ENCODE data around the gene OBI1.

The OBI1 gene

DNA sequence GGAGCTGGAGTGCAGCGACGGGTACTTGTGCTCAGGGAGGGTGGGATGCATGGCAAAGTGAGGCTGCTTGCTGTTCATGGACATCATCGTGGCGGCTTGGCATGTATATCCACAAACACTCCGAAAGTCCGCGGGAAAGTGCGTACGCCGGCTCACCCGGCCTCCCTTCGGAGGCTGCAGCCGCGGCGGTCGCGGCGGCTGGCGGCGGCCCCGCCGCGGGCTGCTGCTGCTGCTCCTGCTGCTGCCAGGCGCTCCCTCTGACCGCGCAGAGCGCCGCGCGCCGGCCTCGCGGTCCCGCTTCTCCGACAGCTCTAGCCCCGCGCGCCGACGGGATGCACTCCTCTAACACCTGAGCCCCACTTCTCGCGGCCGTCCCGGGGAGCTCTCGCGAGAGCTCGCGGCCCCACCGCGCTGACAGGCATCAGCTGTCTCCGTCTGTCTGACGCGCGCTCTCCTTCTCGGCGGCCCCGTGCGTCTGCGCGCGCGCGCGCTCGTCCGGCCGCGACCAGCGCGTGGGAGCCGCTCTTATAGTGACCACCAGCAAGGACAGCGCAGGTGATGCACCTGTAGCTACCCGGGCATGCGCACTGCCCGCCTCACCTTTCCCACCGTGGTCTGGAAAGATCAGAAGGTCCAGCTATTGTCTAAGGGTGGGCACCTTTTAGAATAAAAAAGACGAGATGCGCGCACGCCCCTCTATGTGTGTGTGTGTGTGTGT lies 55.6 kb downstream of the OBI1 start, which contains the start of gene POU4F1:
Gene POU4F1 (minus strand): TSS at position 313 of the 718 bp plus-strand sequence. CDS start 226 bp downstream, at position 87.
- DNase-seq (ENCODE audit: low read depth, low spot score): no peak

DNA sequence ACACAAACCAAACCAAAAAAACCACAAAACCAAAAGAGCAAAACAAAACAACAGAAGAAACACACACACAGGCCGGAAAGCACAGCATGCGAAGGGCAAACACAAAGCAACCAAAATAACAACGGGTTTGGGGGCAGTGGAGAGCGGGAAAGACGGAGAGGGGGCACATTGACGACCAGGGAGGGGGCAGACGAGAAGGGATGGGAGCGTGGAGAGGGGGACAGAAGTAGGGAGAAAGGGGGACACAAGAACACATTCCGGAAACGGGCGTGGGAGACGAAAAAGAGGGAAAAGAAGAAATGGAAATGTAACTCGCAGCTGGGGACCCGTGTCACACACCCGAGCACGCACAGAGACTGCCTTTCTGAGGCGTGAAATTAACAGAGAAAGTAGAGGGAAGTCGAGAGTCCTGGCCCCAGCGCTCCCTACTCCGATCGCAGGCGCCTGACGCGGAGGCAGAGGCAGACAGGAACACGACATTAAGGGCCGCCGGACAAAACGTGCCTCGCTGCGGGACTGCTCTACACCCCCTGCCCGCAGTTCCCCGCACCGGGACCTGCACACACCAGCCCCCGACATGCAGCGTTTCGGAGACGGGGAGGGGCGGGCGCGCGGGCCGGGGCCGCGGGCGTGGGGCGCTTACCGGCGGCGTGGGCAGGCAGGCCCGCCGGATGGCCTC lies 56.3 kb downstream of the OBI1 start:
- DNase-seq (ENCODE audit: low read depth, low spot score): no peak

DNA sequence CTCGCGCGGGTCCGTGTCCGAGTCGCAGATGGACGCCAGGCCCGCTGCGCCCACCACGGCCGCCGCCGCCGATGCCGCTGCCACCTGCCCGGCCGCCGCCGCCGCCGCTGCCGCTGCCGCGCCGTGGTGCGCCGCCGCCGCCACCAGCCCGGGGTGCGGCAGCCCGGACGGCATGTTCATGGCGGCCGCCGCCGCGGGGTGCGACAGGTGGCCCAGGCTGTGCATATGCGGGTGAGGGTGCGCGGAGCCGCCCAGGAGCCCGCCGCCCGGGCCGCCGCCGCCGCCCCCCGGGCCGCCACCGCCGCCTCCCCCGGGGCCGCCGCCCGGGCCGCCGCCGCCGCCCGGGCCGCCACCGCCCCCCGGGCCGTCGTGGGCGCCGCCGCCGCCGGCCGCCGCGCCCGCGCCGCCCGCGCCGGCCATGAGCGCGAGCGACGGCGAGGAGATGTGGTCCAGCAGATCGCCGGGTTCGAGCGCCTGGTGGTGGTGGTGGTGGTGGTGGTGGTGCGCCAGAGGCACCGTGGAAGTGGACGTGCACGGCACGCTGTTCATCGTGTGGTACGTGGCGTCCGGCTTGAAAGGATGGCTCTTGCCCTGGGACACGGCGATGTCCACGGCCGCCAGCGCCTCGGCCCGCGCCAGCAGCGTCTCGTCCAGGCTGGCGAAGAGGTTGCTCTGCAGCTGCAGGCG lies 56.9 kb downstream of the OBI1 start:
- no peak for DNase-seq (ENCODE audit: low read depth, low spot score)

- no peak for DNase-seq (ENCODE audit: low read depth, low spot score)
These were observed 57.7 kb downstream of the OBI1 start for GRCh38 chr13:78601124-78601873.

GRCh38 chr13:78600280-78600883 lies 58.6 kb downstream of the OBI1 start:
- DNase-seq (ENCODE audit: low read depth, low spot score): no peak

DNA sequence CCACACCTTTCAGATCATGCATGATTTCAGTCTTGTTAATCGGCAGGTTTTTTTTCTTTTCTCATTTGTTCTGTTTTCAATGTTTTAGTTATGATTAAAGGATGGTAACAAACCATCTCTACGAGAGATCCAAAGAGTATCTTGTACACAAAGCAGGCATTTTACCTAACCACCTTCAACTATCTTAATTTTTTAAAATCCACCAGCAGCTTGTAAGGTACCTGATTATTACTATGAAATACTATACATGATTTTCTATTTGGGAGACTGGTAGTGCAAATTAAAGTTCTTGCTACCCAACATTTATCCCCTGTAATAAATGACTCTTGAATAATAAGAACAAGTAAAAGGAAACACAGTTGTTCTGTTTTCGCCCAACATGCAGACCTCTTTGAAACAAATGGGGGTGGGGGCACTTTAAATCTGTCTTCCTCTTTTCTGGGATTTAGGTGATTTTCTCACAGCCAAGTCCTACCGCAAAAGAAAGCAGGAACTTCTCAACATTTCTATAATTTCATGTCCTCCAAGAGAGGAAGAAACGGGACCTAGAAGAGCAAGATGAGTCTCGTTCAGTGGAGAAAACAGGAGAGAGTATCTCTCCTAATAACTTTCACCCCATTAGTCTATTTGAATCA lies 59.2 kb downstream of the OBI1 start:
- DNase-seq (ENCODE audit: low read depth, low spot score): no peak

DNA sequence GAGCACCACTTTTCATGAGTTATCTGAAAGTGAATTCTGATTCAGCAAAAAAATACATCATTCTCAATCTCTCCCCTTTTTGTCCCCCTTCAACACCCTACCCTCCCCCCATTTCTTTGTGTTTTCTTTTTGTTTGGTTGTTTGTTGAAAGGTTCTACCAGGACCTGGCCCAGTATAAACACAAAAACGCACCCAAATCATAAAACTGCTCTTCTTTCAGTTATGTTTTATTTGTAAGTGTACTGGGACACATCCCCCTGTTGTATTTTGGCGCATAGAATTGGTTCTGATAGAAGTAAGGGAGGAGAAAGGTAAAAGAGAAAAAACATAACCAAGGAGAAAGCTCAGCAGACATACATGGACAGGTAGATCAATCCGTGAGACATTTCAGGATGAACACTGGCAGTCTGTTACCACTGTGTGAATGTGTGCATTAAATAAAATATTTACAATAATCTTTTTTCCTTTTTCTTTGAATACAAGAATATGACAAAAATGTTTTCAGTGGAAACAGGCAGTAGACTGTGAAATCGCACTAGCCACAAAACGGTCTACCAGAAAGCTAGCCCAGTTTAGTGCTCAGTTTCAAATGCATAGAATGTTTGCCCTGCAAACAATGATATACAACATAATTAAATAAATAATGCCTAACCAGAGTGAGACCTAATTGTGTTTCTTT lies 59.9 kb downstream of the OBI1 start:
- no peak for DNase-seq (ENCODE audit: low read depth, low spot score)

DNA sequence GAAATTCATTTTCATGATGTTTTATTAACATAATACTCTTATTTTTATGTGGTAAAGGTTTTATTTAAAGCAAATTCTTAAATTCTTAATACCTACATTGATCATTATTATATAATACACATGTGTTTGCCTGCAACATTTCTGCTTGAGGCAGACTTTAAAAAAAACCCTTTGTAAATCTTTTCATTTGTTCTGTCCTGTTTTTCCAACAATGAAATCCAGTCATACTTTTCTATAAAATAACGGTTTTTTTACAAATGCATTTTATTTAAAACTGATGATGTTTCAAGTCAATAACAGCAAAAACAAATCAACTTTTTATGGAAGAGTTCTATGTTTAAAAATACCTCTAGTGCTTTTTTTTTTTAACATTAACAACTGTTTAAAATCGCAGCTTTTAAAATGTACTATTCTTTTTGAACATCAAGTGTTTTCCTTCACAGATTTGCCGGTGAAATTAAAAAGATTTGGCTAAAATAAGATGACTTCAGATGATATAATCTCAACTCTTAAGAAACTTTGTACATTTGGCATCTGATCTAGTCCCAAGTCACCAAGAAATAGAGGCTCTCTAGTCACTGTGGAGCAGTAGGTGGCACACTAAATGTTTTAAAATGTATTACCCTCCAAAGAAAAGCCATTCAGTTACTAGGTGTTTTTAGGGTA lies 60.7 kb downstream of the OBI1 start:
- DNase-seq (ENCODE audit: low read depth, low spot score): no peak

DNA sequence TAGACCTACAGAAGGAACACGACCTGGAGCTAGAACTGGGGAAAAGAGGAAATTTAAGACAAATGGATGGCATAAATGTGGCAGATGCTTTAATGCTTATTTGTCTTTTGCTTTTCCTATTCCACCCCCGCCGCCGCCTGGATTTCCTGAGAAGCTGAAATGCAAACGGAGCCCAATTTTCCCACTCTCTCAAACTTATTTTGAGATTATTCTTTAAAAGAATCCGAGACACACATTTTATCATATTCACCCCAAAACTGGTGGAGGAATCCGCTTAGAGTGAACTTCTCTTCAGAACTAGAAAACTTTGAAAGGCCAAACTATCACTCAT lies 61.4 kb downstream of the OBI1 start:
- no peak for DNase-seq (ENCODE audit: low read depth, low spot score)

DNA sequence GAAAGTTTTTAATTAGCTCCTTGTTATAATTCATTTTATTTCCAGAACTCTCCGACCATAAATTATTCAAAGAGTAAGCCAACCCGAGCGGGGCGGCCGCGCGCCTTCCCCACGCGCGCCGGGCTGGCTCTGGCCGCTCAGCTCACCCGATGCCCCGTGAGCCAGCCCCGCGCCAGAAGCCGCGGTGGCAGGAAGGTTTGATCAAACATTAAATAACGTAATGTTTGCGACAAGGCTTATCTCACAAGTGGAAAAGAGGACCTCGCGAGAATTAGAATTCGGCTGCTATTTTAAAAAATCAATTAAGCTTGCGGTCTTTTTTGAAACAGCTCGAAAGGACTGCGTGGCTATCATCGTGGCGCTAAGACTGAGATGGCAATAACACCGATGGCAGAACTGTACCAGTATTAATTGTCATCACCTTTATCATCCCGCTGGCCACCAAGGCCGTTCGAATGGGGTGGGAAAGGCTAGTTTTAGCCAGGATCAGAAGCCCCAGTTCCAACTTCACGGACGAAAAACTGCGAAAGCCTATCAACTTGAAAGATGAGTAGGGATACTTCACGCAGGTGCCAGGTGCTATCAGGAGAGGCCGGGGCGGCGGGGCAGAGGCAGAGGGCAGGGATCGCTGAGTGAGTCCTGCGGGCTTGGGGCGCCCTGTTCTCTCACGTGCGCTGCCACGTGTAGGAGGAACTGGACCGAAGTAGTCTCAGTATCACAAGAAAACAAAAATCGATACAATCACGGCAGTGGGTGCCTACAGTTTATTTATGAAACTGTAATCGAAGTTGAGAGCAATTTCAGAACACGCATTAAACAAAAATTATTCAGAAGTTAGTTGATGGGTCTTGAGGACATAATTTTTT lies 62.0 kb downstream of the OBI1 start:
- no peak for DNase-seq (ENCODE audit: low read depth, low spot score)

GRCh38 chr13:78596399-78596735 lies 62.6 kb downstream of the OBI1 start:
- no peak for DNase-seq (ENCODE audit: low read depth, low spot score)

- DNase-seq (ENCODE audit: low read depth, low spot score): no peak
These were observed 63.2 kb downstream of the OBI1 start for GRCh38 chr13:78595495-78596398.

- DNase-seq (ENCODE audit: low read depth, low spot score): no peak
These were observed 64.4 kb downstream of the OBI1 start for GRCh38 chr13:78594456-78594975.

GRCh38 chr13:78593652-78594455 lies 65.1 kb downstream of the OBI1 start:
- DNase-seq (ENCODE audit: low read depth, low spot score): no peak

DNA sequence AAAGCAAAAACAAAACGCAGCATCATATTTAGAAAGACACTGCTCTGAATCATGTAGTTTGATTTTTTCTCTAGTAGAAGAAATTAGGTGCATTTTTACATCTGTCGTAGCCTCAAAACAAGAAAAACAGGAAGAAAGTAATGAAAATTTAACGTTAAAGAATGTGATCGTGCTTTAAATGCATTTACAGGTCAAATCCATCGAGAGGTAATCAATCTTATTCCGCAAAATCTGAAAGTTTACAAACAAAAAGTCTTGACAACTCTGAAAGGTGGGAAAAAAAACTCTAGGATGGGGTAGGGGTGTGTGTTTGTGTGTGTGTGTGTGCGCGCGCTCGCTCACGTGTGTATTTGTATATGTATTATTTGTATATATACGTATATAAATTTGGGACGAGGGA lies 65.8 kb downstream of the OBI1 start:
- no peak for DNase-seq (ENCODE audit: low read depth, low spot score)

DNA sequence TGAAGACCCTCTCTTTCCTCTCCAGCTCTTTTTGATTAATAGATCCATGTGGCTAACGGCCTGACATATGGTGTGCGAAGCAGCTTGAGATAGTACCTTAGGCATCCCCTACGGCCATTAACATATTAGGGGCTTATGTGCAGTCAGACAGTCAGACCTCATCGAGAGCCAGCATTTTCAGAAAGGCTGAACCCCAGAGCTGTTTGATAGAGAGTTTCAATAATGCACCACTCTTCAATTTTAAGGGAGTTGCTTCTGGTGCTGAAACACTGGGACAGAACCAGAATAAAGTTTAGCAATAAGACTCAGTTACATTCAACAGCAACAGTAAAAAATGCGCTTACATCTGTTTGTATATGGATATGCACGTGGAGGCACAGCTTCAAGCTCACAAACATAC lies 66.4 kb downstream of the OBI1 start:
- no peak for DNase-seq (ENCODE audit: low read depth, low spot score)

DNA sequence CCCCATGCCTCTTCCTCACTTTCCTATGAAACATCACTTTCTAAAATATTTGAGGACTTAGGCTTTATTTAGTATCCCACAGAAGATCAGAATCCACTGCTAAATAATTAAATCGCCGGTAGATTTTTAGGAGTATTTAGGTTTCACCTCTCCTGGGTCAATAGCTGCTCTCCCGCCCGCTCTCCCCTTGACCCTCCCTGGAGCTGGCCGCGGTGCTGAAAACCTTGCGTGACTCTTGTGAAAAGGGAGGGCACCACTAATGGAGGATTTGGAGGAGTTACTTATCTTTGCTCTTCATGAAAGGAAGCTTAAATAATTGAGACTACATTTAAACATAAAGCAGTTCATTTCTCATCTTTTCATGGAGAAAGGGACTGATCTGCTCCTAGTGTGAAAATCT lies 69.7 kb downstream of the OBI1 start:
- no peak for DNase-seq (ENCODE audit: low read depth, low spot score)

Measured in brain pericyte (primary cell).